Spinal cord (tissue), 10 donors: ENCODE data around the gene PTPRB. TPM values are rescaled to one million over a fixed set of nuclear protein-coding genes. Genes with fewer than 3 reads are reported as not detected.

Experiments
- DNase-seq, 6 donors: peaks; one replicate each; pipeline versions ENCODE4 v3.0.0 to v3.0.0-alpha.2; 2013 to 2015; ENCODE audit warnings: low spot score in 6 of 6, low read depth in 4 of 6
- H3K27ac ChIP-seq: one replicate; pipeline ENCODE4 v1.5.1; 2013; ENCODE audit warnings: low read depth, low read length, control low read depth
- H3K27me3 ChIP-seq: one replicate; pipeline ENCODE4 v1.6.1; 2013; ENCODE audit warnings: low read length; ENCODE audit not compliant: control insufficient read depth, insufficient read depth
- H3K36me3 ChIP-seq: one replicate; pipeline ENCODE4 v1.6.1; 2013; ENCODE audit warnings: low read length; ENCODE audit not compliant: control insufficient read depth, insufficient read depth
- H3K4me1 ChIP-seq: one replicate; pipeline ENCODE4 v1.6.1; 2013; ENCODE audit warnings: low read length; ENCODE audit not compliant: control insufficient read depth, insufficient read depth
- H3K4me3 ChIP-seq: one replicate; pipeline ENCODE4 v1.5.1; 2013; ENCODE audit warnings: low read depth, low read length, control low read depth
- H3K9me3 ChIP-seq: one replicate; pipeline ENCODE4 v1.6.1; 2013; ENCODE audit warnings: low read length; ENCODE audit not compliant: control insufficient read depth, insufficient read depth
- WGBS: methylation state at CpG from one replicate; pipeline ENCODE4 v1.1.5; 2013; ENCODE audit warnings: missing lambda C conversion rate; ENCODE audit not compliant: insufficient coverage; 5-methylcytosine and 5-hydroxymethylcytosine counted together
- polyA plus RNA-seq, 2 donors: library from polyadenylated mRNA; unstranded; fragments of 120-200 nt; gene quantifications; one replicate each; pipeline ENCODE4 v1.2.1, GENCODE V29; 2013; ENCODE audit not compliant: insufficient read length in 2 of 2
- total RNA-seq, 2 donors: library from RNA; depleted of rRNA in 1 of 2; stranded (reverse); fragments of 120-200 nt in 1 of 2; fragments of >200 nt in 1 of 2; gene quantifications; one replicate each; pipeline versions ENCODE4 v1.2.3 to v1.2.4, GENCODE V29; 2013 to 2014
- donor health status: healthy.

Gene PTPRB
- total and polyA plus RNA-seq, 4 donors = 6.7 to 24.7 (median 12.3) TPM

DNA sequence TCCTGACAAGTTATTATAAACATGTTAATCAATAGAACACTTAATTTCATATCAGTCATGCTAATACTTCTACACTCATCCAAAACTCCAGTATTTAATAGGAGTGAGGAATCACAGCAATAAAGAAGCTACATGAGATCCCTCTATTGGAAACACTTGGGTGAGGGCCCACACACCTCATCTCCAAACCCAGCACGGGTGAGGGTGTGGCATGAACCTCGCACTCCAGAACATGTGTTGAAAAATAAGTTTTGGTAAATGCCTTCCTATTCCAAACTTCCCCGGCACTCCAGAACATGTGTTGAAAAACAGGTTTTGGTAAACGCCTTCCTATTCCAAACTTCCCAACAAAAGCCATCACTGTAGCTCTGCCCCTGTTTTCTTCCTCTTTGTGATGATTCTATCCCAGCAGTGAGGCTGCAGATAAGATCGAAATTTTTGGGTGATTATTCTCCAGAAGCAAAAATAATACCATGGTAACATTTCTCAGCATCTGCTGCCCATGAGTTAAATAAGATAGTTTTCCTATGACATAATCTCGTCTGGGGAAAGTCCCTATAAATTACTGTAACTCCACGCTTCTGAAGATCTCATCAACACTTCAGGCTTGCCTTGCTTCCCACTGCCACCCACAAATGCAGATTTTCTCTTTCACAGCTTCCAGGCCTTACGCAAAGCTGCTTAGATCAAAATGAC, 24.4 kb upstream of the PTPRB start:
- H3K27ac ChIP-seq = no peak overlapping the region
- no peaks in the 10 kb centered on the region for H3K4me1 ChIP-seq
- no peaks in the 10 kb centered on the region for H3K36me3 ChIP-seq
- no peaks in the 10 kb centered on the region for H3K9me3 ChIP-seq
- 75% methylated on average over 2 of the region's 8 CpGs for WGBS
- no peak overlapping the region for H3K4me3 ChIP-seq
- DNase-seq = peak in 1 of 6 donors; percentile 10
- no peaks in the 10 kb centered on the region for H3K27me3 ChIP-seq

DNA sequence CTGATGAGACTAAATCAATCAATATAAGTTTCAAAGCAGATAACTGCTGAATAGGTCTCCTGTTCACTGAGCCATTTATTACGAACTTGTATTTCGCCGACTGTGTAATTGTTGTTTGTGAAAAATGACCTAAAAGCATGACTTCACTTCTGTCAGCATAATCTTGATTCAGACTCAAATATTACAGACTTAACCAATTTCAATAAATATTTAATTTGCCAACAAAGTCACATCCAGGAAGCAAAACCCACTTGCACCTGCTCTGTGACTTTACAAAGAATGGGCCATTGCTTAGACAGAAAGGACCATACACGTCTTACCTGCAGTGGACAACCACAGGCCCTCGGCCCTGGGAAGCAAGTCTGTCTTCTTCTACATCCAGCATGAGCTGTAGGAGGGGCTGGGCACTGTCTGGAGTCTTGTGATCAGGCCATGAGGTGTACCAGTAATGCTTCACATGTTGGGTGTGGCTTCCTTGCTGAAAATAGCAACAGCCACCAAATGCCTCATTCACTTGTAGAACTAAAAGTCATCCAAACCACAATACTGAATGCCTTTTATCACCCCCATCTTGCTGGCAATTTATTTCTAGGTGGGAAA, 23.5 kb upstream of the PTPRB start:
- no peaks in the 10 kb centered on the region for H3K9me3 ChIP-seq
- no peak overlapping the region for H3K4me3 ChIP-seq
- H3K27me3 ChIP-seq = no peaks in the 10 kb centered on the region
- DNase-seq = no peak
- H3K4me1 ChIP-seq = no peaks in the 10 kb centered on the region
- H3K27ac ChIP-seq = no peak overlapping the region
- 86% methylated on average over 2 of the region's 5 CpGs for WGBS
- no peaks in the 10 kb centered on the region for H3K36me3 ChIP-seq

DNA sequence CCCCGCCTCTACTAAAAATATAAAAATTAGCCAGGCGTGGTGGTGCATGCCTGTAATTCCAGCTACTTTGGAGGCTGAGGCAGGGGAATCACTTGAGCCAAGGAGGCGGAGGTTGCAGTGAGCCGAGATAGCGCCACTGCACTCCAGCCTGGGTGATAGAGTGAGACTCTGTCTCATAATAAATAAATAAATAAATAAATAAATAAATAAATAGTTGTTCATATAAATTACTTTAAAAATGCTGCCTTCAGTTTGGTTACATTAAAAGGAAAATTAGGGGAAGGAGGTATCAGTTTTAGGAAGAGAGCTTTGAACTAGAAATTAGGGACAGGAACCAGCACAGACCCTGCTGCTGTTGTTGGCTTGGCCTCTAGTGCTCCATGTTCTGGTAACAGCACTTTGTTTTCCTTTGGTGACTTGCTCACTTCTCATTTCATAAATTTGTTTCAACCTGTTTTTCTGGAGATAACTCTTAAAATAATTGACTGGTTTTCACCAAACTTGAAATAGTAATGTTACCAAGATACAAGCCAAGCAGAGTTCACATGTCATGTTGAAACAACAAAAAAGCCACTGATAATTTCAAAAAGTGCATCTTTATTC, 22.9 kb upstream of the PTPRB start:
- no CpG with 5 or more reads among the region's 5 CpGs for WGBS
- Histone ChIP-seq H3K36me3 (no peaks in the 10 kb centered on the region), H3K27me3 (no peaks in the 10 kb centered on the region), H3K9me3 (no peaks in the 10 kb centered on the region), H3K4me1 (no peaks in the 10 kb centered on the region), H3K27ac (no peak overlapping the region), H3K4me3 (no peak overlapping the region)
- DNase-seq = no peak

DNA sequence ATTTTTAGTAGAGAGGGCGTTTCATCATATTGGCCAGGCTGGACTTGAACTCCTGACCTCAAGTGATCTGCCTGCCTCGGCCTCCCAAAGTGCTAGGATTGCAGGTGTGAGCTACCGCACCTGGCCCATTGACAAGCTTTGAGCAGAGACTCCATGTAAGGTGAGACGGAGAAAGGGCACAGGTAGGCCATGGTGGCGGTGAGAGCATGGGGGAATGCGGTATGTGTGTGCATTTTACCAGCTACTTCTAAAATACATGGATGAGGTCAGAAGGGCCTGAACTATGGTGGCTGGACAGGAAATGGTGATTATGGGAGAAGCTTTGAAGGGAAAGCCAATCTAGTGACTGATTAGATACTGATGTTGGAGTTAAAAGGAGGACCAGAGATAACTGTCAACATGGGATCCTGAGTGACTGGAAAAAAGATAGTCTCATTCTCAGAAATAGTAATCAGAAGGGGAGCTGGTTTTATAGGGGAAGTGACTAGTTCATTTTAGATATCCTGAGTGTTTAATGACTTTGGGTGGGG, 21.9 kb upstream of the PTPRB start:
- 97% methylated on average over 4 of the region's 6 CpGs for WGBS
- H3K27ac ChIP-seq = no peak overlapping the region
- no peak overlapping the region for H3K4me3 ChIP-seq
- H3K9me3 ChIP-seq = no peaks in the 10 kb centered on the region
- no peak for DNase-seq
- H3K36me3 ChIP-seq = no peaks in the 10 kb centered on the region
- H3K4me1 ChIP-seq = no peaks in the 10 kb centered on the region
- H3K27me3 ChIP-seq = no peaks in the 10 kb centered on the region

DNA sequence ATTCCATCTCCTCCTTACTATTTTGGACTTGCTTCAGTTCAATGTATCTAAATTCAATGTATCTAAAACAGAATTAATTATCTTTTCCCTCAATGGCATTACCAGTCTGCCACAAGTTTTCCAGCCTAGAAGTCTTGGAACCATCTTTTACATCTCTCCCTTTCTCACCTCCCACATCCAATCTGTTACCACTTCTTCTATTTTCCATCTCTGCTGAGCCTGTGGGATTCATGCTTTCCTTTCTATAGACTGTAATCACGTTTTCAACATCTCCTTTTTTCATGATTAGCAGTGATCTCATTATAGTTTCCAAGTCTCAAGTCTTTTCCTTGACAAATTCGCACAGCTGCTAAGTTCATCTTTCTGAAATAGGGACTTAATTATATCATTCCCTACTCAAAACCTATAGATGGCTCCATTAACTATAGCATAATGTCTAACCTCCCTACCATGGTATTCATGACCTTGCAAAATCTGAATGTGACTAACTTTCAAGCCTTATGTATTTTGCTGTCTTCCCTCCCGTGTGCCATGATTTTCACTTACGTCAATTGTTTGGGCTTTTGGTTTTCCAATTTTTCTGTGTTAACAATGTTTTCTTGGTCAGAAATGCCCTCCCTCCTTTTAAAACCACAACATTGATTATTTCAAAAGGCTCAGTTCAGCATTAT, 20.5 kb upstream of the PTPRB start:
- Histone ChIP-seq H3K9me3 (no peaks in the 10 kb centered on the region), H3K27me3 (no peaks in the 10 kb centered on the region), H3K4me3 (no peak overlapping the region), H3K4me1 (no peaks in the 10 kb centered on the region), H3K27ac (no peak overlapping the region), H3K36me3 (no peaks in the 10 kb centered on the region)
- WGBS = 66% methylated on average over 4 of the region's 4 CpGs
- peak in 1 of 6 donors; percentile 53 for DNase-seq

DNA sequence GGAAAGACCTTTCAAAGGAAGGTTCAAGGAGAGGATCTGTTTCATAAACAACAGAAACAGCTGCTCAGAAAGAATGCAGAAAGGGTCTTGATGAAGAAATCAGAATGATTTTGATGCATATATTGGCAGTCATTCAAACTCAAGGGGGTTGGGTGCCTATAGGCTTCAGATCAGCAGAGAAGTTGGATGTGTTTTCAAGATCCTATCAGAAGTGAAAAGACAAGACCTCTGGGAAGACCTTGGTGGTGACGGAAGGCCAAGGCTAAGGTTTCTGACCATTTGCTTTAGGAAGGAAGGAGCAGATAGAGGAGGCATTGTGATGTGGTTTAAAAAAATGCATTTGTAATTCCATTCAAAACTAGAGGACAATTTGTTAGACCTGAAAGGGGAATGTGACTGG, 15.2 kb upstream of the PTPRB start:
- 89% methylated on average over 1 of the region's 1 CpG for WGBS
- no peaks in the 10 kb centered on the region for H3K4me1 ChIP-seq
- H3K36me3 ChIP-seq = no peaks in the 10 kb centered on the region
- no peak overlapping the region for H3K27ac ChIP-seq
- H3K9me3 ChIP-seq = no peaks in the 10 kb centered on the region
- no peak for DNase-seq
- H3K27me3 ChIP-seq = no peaks in the 10 kb centered on the region
- H3K4me3 ChIP-seq = no peak overlapping the region

DNA sequence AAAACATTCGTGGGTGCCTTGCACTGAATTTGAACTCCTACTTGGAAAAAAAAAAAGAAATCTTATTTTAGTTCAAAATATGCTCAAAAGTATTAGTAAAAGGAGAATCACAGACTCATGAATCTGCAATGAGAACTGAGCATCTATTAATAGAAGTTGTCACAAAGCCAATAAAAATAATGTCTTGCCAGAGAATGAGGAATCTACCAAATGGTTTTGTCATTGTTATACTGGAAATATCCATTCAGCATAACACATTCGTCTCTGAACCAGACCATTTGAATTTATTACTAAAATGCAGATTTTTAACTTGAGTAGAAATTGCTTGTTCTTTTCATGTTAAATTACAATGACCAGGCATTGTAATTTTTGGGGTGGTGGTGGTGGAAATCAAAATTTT, 11.6 kb upstream of the PTPRB start:
- no CpG with 5 or more reads among the region's 2 CpGs for WGBS
- Histone ChIP-seq H3K4me3 (no peak overlapping the region), H3K9me3 (no peaks in the 10 kb centered on the region), H3K27ac (no peak overlapping the region), H3K27me3 (no peaks in the 10 kb centered on the region), H3K36me3 (no peaks in the 10 kb centered on the region), H3K4me1 (no peaks in the 10 kb centered on the region)
- no peak for DNase-seq

DNA sequence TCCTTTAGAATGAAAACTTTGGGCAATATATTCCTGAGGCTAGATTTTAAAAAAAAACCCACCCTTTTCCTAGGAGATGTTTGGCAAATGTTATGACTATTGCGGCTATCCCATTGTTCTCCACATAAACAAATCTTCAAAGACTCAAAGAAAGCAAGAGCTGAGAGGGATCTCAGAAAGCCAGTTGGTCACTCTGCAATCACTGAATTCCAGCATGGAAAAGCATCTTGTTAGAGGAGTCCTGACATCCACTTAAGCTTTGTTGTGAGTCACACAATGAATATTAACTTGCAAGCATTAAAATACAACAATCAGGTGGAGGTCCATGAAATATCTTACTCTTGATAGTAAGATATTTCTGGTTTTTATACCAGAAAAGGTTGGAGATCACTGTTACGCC, 11.0 kb upstream of the PTPRB start:
- Histone ChIP-seq H3K27ac (no peak overlapping the region), H3K4me3 (no peak overlapping the region), H3K4me1 (no peaks in the 10 kb centered on the region), H3K27me3 (no peaks in the 10 kb centered on the region), H3K9me3 (no peaks in the 10 kb centered on the region), H3K36me3 (no peaks in the 10 kb centered on the region)
- no CpG with 5 or more reads among the region's 2 CpGs for WGBS
- DNase-seq = no peak

DNA sequence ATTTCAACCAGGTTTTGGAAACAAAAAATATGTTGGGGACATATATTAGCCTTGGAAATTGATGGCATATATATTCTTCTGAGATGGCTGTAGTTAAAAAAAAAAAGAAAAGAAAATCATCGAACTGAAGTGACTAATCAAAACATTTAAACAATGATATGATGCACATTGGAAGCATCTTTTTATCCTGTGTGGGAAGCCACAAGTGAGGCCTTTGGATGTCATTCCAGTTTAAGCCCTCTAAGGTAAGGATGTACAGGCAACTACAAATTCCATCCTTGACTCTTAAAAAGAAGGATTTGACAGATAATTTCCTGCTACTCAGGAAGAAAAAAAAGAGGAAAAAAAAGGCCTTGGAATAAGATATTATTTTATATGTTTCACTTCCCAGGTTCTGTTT, 9.6 kb upstream of the PTPRB start:
- H3K9me3 ChIP-seq = no peaks in the 10 kb centered on the region
- H3K36me3 ChIP-seq = no peaks in the 10 kb centered on the region
- DNase-seq = no peak
- H3K27me3 ChIP-seq = no peaks in the 10 kb centered on the region
- no peak overlapping the region for H3K4me3 ChIP-seq
- no CpG with 5 or more reads among the region's 1 CpG for WGBS
- H3K27ac ChIP-seq = no peak overlapping the region
- no peaks in the 10 kb centered on the region for H3K4me1 ChIP-seq
